DMS114 treated with DMSO at 0.1 percent for 48 hours (cell line): ENCODE data around the gene PAM.

ENCODE experiments used
- DNase-seq: peaks from one replicate; lab custom pipeline; 2025; ENCODE audit not compliant: unreplicated experiment; lab: John Stamatoyannopoulos, UW

Gene PAM

DNA sequence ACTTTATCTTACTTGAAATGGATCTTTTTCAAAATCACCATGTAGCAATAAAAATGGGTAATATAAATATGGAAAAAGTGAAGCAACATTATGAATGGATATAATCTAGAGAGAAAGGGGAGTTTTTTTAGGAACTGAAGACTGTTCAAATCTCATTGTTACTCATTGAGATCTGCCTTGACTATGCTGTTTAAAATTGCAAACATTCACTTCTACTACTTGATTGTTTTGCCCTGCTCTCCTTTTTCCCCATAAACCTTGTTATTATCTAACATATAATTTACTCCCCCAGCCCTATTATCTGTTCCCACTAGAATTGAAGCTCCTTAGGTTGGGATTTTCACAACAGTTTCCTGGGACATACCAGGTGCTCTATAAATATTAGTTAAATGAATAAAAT lies 22.0 kb downstream of the PAM start:
- DNase-seq: no peak

DNA sequence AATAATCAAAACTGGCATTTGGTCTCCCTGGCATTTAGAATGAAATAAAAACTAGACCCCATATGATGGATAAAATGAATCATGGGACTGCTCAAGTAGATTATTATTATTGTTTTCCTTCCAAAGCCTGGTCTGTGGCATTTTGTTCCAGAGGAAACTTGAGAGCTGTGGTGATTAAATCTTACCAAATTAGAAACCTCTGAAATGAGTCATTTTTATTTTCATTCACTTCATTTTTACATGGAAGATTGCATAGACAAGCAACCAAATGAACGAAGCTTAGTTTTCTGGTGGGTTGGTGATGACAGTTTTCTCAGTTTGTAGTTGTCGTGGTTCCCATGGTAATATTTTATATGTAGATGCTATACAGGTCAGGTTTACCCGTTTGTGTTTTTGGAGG lies 23.4 kb downstream of the PAM start:
- DNase-seq: no peak

DNA sequence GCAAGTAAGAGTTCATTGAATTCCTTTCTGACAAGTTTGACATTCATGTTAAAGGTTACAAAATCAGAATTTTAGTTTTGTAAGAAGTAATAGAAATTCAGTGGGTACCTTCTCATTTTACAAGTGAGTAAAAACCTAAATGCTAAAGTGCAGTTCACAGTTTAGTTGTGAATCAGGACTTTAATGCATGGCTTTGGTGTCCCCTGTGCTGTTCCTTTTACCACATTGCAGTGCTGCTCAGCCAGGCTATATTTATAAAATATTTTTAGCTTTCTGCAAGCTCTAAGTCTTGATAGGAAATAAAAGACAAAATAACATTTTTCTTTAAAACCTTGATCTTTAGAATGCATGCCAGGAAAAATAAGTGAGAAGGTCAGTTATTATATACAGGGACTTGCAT lies 26.3 kb downstream of the PAM start:
- DNase-seq: no peak

DNA sequence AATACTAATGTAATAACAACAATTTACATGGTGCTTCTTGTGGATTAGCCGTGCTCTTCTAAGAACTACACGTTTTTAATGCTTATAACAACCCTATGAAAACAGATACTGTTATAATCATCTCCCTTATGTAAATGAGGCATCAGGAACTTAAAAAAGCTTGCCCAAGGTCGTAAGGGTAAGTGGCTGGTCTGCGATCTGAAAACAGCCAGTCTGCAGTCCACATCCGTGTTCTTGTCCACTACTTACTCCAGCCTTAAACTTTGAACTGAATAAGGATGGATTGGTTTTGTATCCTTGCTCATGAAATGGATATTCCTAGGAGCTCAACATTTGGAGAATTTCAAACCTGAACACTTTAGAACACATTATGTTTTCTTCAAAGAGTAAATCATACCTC lies 26.7 kb downstream of the PAM start:
- no peak for DNase-seq

DNA sequence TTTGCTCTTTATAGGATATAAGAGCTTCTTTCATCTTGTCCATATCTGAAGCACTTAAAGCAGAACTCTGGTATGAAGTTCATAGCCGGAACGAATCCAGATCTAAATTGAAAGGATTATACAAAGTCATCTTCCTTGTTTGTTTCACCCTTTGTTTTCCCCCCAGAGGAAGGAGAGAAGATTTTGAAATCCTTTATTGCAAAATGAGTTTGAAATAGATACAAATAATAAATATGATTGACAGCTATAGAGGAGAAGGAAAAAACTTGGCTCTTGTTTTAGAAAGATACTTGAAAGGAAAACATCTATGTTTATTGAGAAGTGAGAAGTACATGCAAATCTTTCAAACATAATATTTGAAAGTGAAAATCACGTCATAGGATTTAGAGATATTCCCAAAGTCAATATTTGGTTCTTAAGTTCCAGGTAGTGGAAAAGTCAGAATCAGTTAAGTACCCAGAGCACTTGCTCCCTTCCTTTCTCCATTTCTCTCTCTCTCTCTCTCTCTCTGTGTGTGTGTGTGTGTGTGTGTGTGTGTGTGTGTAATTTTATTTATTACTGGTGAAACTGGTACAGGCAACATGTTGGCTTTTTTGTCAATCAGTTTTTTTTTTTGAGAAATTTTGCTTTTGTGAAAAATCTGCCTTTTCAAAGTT lies 27.2 kb downstream of the PAM start:
- DNase-seq: no peak

DNA sequence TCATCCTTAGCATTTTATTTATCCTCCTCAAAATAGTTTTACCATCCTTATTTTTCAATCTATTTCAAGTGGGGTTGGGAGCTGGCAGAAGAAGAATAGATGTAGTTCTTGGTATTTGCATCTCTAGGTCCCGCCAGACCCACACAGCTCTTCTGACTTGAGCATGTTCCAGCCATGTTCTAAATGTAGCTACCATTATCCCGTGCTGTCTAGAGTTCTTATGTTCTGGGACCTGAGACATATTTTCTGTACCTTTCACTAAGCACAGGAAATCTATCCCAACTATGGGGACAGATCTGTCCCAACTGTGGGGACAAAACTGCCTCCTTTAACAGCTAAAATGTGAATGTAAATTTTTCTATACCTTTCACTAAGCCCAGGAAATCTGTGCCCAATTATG lies 32.0 kb downstream of the PAM start:
- no peak for DNase-seq

DNA sequence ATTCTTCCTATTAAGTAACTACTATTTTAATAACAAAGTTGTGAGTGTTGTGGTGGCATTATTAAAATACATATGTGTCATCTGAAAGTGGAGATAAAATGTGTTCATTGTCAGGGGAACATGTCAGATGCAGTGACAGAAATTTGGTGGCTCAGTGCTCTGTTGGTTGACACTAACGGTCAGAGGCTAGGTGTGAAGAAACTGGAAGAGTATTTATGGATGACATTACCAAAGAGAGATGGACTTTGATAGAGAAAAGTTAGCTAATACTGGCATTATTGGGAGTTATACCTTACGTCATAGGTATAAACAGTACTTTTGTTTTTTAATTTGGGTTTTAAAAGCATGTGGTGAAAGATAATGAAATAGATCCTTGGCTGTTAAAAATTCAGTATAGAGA lies 33.7 kb downstream of the PAM start:
- no peak for DNase-seq

DNA sequence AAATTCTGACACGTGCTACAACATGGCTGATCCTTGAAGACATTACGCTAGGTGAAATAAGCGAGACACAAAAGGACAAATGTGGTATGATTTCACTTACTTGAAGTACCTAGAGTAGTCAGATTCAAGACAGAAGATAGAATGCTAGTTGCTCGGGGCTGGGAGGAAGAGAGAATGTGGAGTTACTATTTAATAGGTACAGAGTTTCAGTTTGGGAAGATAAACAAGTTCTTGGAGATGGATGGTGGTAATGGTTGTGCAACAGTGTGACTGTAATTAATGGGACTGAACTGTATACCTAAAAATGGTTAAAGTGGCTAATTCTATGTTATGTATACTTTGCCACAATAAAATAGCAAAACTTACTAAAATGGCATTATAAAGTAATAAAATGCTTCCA lies 34.4 kb downstream of the PAM start:
- no peak for DNase-seq

DNA sequence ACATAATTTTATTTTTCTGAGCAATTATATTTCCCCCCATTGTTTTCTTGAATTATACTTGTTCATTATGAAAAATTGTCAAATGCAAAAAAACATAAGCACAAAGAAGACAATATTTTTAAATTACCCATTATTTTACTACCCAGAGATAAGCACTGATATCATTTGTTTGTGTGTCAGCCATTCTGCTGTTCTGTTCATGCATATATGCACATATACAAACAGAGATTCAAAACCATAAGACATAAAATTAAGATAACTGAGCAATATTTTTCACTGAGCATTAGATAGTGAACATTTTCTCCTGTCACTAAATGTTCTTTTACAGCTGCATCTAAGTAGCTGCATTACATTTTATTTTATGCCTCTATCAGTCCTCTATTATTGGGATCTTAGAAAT lies 35.6 kb downstream of the PAM start:
- DNase-seq: no peak

DNA sequence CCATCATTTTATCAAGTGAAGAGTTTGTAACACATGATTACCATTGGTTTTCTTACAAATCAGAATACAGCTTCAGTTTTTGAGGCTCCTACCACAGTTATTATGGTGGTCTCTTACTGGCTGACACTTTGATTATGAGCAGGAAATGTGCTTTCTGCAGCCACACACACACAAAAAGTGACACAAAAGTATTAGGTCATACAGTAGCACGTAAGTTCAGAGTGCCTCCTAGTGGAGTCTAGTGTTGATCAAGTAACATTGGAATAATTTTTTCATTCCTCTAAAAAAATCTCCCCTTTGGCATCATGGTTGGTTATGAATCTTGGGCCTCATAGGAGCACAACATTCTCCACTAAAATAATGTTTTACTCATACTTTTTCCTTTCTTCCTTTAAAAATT lies 37.6 kb downstream of the PAM start:
- DNase-seq: no peak

DNA sequence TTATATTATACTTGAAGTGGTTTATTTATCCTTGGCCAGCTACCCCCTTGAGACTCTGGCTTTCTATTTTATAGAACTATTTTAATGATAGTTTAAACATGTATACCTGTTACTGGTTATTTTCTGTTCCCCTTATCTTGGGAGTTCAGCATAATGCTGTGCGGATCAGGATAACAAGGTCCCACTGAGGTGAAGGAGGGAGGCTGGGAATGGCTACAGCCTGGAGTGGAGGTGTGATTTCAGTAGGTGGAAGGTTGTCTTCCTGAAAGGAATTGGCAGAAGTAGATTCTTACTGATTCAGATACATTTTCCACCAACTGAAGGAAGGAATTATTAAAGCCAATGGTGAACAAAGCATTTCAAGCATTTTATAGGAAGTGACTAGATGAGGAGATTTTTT lies 38.9 kb downstream of the PAM start:
- no peak for DNase-seq

DNA sequence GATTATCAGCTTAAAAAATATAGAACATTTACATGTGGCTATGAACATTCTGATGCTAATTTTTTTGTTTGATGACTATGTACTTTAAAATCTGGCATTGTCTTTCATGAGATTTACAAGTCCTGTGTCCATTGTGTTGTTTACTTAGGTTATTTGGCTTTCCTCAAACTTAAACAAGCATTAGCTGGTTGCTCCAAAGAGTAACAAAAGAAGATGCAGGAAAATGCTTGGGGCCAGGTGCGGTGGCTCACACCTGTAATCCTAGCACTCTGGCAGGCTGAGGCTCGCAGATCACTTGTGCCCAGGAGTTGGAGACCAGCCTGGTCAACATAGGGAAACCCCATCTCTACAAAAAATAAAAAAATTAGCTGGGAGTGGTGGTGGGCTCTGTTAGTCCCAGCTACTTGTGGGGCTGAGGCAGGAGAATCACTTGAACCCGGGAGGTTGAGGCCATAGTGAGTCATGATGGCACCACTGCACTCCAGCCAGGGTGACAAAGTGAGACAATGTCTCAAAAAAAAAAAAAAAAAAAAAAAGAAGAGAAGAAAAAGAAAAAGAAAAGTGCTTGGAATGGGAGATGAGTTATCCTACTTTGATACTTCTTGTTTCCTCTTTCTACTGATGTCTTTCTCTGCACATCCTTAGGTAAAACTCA lies 39.7 kb downstream of the PAM start:
- no peak for DNase-seq

DNA sequence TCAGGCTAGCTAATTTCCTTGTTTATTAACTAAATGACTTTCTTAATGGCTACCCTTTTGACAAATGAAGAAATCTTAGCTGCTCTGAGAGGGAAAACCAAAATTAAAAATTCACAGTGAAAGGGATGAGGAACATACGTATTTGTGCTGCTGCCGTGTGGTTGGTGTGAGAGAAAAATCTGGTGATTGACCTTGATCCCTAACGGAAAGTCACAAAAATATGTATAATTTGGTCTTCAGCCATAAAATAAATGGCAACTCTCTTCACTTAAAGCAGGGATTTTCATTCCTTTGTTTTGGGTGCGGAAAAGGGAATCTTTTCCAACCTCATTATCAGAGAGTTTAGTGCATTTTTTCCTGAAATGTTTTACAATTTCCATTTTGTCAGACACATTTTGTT lies 40.4 kb downstream of the PAM start:
- DNase-seq: no peak

DNA sequence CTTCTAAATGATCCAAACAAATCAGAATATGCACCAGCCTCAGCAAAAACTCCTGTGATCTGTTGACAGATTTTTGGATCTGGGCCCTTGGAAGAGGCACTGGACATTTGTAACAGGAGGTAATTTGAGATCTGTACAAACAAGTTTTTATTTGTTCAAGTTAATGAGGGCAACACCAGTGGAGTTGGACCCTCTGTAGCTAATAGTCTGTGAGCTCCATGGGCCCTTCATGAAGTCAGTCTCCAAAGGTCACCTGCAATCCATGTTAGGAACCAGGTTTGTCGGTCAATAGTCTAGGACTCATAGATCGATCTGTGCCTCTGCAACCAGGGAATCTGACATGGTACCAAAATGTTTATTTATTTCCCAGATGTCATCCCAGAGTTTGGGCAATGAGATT lies 40.9 kb downstream of the PAM start:
- no peak for DNase-seq

DNA sequence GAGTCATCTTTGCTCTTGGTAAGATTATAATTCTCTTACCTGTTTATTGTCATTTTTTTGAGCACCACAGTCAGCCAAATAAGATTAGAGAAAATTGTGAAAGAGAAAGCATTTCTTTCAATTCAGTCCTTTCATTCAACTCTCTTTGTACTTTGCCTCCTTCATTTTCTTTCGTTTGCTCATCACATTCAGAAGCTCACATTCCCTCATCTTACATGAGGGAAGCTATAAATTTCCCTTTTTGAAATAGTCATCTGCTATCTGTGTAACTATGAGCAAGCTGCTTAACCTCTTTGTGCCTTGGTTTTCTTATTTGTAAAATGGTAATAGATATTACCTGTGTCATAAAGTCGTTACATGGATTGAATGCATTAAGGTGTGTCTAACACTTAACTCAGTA lies 41.4 kb downstream of the PAM start:
- DNase-seq: no peak

DNA sequence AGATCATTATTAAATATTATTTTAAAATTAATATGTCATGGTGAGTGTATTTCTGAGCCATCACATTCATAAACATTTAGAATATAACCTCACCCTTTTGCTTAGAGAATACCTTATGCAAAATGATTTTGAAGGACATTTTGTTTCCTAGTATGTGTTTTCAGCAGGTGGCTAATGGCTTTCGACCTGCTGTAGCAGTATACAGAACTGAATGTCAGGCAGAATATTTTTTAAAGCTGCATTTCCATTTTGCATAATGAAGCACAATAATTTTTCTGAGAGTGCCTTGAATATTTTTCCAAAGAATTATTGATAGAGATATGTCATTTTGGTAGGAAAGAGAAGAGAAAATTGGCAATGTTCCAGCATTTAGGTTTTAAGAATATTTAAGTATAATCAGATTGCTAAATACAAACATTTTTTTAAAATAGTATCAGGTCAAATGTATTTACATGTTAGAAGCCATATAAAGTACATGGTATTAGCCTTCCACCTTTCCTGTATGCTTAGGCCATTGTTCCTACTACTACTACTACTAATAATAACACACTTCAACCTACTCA lies 42.3 kb downstream of the PAM start:
- DNase-seq: no peak

DNA sequence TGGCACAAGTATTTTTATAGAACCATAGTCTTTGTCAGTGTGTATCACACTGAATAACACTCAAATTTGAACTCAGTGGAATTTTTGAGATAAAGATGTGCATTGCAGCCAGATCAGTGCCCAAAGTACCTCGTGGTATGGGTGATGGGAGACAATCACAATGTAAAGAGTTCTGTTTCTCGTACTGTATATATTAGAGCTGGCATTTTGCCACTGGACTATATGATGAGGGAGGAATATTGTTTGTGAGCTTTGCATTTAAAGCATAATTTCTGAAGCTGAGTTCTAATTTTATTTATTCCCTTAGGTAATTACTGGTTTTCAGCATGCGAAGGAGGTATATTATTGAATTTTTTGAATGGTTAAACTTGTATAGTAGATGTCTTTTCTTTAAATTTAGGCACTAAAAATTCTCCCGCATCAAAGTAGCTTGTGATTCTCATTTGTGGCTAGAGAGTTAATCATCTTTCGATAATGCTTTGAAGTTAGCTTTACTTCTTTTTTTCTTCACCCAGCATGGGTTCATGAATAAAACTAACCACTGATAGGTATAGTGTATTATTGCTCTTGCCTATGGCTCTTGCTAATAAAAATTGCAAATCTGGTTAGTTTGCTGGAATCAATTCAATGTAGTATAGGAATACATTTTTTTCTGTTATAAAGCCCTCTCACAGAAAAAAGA lies 43.1 kb downstream of the PAM start:
- DNase-seq: no peak

DNA sequence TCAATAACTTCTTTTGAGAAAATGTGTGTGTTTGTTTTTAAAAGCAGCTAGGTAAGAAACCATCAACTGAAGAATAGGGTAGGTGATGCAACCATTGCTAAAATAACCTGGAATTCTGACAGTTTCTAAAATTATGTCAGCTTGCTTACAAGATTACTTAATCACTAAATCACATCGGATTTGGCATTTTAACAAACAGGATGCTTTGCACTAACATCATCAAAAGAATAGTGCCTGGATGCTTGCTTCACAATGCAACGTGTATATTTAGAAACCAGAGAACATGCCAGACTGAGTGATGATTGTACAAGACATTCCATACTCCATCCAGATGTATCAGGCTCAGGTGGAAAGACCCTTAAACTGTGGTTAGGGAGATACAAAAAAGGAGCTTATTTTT lies 43.9 kb downstream of the PAM start:
- no peak for DNase-seq

DNA sequence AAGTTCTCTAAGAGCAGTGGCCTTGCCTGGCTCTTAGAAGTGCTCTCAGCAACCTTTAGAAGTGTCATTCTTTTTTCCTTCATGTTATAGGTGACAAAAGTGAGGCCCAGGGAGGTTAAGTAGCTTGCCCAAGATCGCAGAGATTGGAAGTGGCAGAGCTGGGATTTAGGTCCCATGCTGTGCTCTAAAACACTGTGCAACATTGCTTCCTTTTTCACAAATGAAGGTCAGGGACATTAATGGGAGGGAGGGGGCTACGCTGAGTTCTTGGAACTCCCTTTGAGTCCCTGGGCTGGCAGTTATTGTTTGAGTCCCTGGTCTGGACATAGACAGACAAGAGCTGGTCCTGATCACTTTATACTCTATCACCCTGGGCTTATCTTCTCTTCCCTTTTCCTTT lies 45.3 kb downstream of the PAM start:
- DNase-seq: no peak

DNA sequence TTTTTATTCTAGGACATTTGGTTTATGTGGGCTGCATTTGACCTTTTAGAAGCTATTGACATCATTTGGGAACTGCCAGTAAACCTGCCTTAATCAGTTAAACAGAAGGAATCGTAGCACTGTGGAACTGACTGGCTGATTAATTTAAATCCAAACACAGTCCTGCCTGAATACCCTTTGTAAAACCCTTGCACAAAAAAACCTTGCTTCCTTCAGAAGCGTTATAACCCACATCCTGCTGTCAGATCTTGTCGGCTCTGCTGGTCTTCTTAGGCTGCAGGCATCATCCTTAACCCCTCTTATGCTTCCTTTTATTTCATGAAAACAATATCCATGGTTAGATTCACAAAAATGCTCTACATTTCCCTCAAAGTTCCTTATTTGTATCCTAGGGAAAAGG lies 46.3 kb downstream of the PAM start:
- DNase-seq: no peak

DNA sequence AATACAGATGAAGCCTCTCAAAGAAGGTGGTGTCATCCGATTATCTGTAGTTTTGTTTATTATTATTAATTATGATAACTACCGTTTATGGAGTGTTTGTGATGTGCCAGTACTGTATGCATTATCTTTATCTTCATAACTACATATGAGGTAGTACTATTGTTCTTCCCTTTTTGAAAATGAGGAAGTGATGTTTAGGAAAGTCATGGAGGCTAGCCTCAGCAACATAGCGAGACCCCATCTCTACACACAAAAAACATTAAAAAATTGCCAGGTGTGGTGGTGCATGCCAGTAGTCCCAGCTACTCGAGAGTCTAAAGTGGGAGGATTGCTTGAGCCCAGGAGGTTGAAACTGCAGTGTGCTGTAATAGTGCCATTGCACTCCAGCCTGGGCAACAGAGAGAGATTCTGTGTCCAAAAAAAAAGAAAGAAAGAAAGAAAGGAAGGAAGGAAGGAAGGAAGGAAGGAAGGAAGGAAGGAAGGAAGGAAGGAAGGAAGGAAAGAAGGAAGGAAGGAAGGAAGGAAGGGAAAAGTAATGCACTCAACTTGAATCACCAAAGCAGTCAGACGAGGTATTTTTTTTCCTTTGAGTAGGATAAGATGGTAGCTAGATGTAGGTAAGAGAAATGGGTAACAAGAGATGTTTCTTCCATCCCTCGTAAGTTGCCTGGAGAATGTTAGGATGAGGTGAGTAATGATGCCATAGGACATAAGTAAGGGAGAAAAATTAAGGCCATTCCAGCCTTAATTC lies 47.8 kb downstream of the PAM start:
- no peak for DNase-seq
